Measurements from ENCODE around the gene SERGEF. TPM values are rescaled to one million over a fixed set of nuclear protein-coding genes. Genes with fewer than 3 reads are reported as not detected.

Gene SERGEF
- total and polyA plus RNA-seq, 2 of the 13 experiments (the other 11 are each of a cell fraction or from before 2014, with no cell fraction given): 54.5 to 114 TPM

- TF ChIP-seq IKZF5 (CRISPR knock-in tag; IDR thresholded peaks at IDR 0.05) (no peak), REST (IDR thresholded peaks at IDR 0.05; ENCODE audit: borderline replicate concordance in 1 of 2, low read depth in 1 of 2, low read length in 2 of 2) (no peak)
- TF ChIP-seq, protein P1, sequence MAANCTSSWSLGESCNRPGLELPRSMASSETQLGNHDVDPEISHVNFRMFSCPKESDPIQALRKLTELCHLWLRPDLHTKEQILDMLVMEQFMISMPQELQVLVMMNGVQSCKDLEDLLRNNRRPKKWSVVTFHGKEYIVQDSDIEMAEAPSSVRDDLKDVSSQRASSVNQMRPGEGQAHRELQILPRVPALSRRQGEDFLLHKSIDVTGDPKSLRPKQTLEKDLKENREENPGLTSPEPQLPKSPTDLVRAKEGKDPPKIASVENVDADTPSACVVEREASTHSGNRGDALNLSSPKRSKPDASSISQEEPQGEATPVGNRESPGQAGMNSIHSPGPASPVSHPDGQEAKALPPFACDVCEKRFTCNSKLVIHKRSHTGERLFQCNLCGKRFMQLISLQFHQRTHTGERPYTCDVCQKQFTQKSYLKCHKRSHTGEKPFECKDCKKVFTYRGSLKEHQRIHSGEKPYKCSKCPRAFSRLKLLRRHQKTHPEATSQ (CRISPR knock-in tag; IDR thresholded peaks at IDR 0.05; ENCODE audit: borderline replicate concordance): no peak
Observed at GRCh38 chr11:17755891-17756290, 257.0 kb downstream of the SERGEF start (continued).

- TF ChIP-seq, protein P2, sequence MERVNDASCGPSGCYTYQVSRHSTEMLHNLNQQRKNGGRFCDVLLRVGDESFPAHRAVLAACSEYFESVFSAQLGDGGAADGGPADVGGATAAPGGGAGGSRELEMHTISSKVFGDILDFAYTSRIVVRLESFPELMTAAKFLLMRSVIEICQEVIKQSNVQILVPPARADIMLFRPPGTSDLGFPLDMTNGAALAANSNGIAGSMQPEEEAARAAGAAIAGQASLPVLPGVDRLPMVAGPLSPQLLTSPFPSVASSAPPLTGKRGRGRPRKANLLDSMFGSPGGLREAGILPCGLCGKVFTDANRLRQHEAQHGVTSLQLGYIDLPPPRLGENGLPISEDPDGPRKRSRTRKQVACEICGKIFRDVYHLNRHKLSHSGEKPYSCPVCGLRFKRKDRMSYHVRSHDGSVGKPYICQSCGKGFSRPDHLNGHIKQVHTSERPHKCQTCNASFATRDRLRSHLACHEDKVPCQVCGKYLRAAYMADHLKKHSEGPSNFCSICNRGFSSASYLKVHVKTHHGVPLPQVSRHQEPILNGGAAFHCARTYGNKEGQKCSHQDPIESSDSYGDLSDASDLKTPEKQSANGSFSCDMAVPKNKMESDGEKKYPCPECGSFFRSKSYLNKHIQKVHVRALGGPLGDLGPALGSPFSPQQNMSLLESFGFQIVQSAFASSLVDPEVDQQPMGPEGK (CRISPR knock-in tag; IDR thresholded peaks at IDR 0.05): no peak
- no peak for TF ChIP-seq GATAD1 (CRISPR knock-in tag; IDR thresholded peaks at IDR 0.05)
- TF ChIP-seq, protein P3, sequence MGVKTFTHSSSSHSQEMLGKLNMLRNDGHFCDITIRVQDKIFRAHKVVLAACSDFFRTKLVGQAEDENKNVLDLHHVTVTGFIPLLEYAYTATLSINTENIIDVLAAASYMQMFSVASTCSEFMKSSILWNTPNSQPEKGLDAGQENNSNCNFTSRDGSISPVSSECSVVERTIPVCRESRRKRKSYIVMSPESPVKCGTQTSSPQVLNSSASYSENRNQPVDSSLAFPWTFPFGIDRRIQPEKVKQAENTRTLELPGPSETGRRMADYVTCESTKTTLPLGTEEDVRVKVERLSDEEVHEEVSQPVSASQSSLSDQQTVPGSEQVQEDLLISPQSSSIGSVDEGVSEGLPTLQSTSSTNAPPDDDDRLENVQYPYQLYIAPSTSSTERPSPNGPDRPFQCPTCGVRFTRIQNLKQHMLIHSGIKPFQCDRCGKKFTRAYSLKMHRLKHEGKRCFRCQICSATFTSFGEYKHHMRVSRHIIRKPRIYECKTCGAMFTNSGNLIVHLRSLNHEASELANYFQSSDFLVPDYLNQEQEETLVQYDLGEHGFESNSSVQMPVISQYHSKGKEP (CRISPR knock-in tag; IDR thresholded peaks at IDR 0.05): no peak
- no peak for TF ChIP-seq PPARG (CRISPR knock-in tag; conservative IDR thresholded peaks at IDR 0.05)
- no peak for TF ChIP-seq ATAD3A (CRISPR knock-in tag; IDR thresholded peaks at IDR 0.05)
- no peak for TF ChIP-seq XRCC5 (optimal IDR thresholded peaks at IDR 0.05; ENCODE audit: low read length)
- no peak for TF ChIP-seq HOMEZ (CRISPR knock-in tag; IDR thresholded peaks at IDR 0.05; ENCODE audit: low read depth)
- TF ChIP-seq PLRG1 (conservative IDR thresholded peaks at IDR 0.05): no peak
- Histone ChIP-seq H3K79me2 (ENCODE audit: insufficient read depth, low read length) (no peaks in the 10 kb centered on the region), H3K27ac (ENCODE audit: extremely low read length, insufficient read depth, low read length) (no peak overlapping the region), H3K4me3 (replicated peaks in 1 of 3; ENCODE audit: insufficient read depth in 1 of 3, low read depth in 2 of 3, low read length in 3 of 3) (no peak overlapping the region), H3K36me3 (replicated peaks in 1 of 2; ENCODE audit: control insufficient read depth in 1 of 2, insufficient read depth in 2 of 2, low read length in 2 of 2) (no peaks in the 10 kb centered on the region), H2AFZ (ENCODE audit: low read length) (no peak overlapping the region), H3K4me1 (ENCODE audit: insufficient read depth, low read length) (peaks cover 29% of the 10 kb centered on the region), H3K27me3 (ENCODE audit: control insufficient read depth in 1 of 2, insufficient read depth in 2 of 2, low read length in 2 of 2) (peaks cover 4 to 12% of the 10 kb centered on the region in 2 experiments; a peak in 2 of 5 replicates), H3K4me2 (ENCODE audit: low read depth, low read length) (no peak overlapping the region), H3K9ac (ENCODE audit: insufficient read depth, low read depth, low read length) (no peak overlapping the region), H4K20me1 (ENCODE audit: insufficient read depth, low read length) (no peaks in the 10 kb centered on the region), H3K9me3 (ENCODE audit: low read length) (no peaks in the 10 kb centered on the region)
- intact Hi-C loops (cut with micrococcal nuclease; ENCODE audit: unreplicated experiment) (no loop called here), in situ Hi-C loops (cut with HindIII; ENCODE audit: extremely low pct_ligation_motif_present, low pct_unique_long_range_greater_than_20kb) (no loop called here)
- FAIRE-seq (no peak), DNase-seq (ENCODE audit: low spot score) (no peak), ATAC-seq (no peak)
- ChIA-PET POLR2A (no interaction called here), CTCF (ENCODE audit: low intra/inter-chr PET ratio, low total read pairs) (no interaction called here)
- WGBS (ENCODE audit: low lambda C conversion rate): 53% methylated on average over 10 of the region's 10 CpGs
- no TSS peak for BruUV-seq (replicated peaks)
Observed at GRCh38 chr11:17753641-17754040, 259.2 kb downstream of the SERGEF start.
